GM11168 (cell line): ENCODE measurements around the gene PRODH.
"Not testable (repeated sequence)": the region's sequence is repeated elsewhere in the genome, so short reads cannot be mapped to it uniquely, and the experiment has no call there.

Experiments used
- in situ Hi-C: fragments of 300-500 bp; cut with MboI; formaldehyde crosslinking; loops from one replicate; pipeline ENCODE4 v1.12.0; 2022; ENCODE audit warnings: low sequenced_read_pairs; ENCODE audit not compliant: unreplicated experiment

Gene PRODH

DNA sequence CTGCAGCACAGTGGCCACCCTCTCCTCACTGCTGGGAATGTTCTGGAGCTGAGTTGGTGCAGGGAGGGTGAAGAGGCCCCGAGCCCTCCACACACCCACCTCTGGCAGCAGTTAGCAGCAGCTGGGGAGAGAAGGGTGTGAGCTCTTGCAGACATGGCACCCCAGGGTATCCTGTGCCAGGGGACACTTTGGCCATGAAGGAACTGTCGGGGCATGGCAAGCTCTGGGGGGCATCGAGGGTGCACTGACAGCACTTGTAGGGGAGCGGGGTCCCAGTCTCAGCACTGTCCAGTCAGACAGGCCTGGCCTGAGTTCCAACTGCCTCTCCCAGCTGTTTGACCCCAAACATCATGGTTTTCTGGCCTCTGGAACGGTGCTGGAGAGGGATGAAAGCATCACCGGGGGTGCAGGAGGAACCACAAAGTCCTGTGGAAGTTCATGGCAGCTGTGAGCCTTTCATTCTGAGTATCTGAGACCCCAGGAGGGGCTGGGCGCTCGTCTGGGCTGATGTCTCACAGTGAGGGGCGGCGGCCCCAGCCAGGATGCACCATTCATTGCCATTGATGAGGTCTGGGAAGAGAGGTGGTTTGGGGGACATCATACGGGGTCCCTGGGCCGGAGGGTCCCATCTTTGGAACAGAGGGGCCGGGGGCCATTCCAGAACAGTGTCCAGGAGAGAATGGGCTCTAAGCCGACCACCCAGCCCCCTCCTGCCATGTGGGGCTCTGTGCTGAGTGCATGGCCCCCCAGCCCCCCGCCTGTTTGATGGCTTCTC is 20.2 kb upstream of the PRODH start:
- in situ Hi-C loops = not testable (repeated sequence)

GRCh38 chr22:18955696-18956095 is 19.6 kb upstream of the PRODH start:
- in situ Hi-C loops = no loop called here

DNA sequence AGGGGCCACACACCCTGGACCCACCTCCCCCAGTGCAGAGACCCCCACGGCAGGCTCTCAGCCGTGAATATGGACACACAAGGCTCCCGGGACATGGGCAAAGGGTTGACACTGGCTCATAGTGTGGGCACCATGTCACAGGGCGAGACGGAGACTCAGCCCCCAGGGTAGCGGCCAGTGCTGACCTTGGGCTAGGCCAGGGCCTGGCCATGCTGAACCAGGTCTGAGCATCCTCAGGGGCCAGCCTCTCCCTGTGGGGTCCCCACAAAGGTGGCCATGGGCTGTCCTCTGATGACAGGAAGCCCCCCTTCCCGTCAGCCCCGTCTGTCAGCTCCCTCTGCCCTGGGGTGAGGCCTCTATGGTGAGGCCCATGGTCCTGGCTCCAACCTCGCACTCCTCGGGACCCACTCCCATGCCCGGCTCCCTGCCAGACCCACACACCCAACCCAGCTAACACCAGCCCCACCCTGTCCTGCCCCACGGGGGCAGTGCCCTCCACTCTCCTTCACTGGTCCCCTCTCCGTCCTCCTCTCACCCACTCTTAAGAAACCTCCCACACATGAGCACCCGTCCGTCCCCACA is 19.0 kb upstream of the PRODH start:
- in situ Hi-C loops = loop anchor here (5.0 kb wide), 1 partner anchor 1332 kb away; no protein-coding TSS in a partner anchor

- in situ Hi-C loops = loop anchor here (5.0 kb wide), 1 partner anchor 1333 kb away; no protein-coding TSS in a partner anchor
Measured at GRCh38 chr22:18954303-18954989, 18.4 kb upstream of the PRODH start.

DNA sequence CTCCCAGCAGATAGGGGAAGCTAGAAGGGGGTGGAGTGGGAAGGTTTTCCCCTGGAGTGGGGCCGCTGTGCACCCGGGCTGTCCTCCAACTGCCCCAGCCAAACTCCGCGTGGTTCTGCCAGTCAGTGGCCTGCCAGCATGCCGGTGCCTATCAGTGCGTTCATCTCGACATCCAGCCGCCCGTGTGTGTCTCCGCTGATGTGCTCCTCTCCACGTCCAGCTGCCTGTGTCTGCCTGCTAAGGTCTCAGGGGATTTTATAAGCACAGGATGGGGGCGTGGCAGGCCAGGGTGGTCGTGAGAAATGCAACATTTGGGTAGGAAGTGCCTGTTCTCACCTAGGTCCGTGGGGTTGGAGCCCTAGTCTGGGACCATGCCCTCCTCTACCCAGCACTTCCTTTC is 17.0 kb upstream of the PRODH start:
- in situ Hi-C loops = loop anchor here (5.0 kb wide), 1 partner anchor 1334 kb away; no protein-coding TSS in a partner anchor

DNA sequence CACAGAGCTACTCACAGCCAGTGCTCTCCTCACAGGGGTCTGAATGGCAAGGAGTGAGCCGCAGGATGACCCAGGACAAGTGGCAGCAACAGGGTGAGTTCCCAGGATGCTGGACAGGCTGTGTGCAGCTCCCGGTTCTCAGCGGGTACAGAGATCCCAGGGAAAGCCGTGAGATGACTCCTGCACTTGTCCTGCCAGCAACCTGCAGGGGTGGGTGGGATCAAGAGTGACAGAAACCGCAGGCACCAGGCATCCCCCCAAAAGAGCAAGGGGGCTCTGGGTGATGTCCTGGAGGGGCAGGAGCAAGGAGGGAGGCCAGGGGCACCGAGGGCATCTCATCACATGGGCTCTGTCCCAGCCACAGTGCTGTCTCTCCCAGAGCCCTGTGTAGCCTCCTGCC is 15.9 kb upstream of the PRODH start:
- in situ Hi-C loops = loop anchor here (5.0 kb wide), 1 partner anchor 1335 kb away; no protein-coding TSS in a partner anchor

- in situ Hi-C loops = loop anchor here (5.0 kb wide), 1 partner anchor 1337 kb away; no protein-coding TSS in a partner anchor
Measured at GRCh38 chr22:18950141-18950540, 14.0 kb upstream of the PRODH start.

- in situ Hi-C loops = no loop called here
Measured at GRCh38 chr22:18947905-18948304, 11.8 kb upstream of the PRODH start.

DNA sequence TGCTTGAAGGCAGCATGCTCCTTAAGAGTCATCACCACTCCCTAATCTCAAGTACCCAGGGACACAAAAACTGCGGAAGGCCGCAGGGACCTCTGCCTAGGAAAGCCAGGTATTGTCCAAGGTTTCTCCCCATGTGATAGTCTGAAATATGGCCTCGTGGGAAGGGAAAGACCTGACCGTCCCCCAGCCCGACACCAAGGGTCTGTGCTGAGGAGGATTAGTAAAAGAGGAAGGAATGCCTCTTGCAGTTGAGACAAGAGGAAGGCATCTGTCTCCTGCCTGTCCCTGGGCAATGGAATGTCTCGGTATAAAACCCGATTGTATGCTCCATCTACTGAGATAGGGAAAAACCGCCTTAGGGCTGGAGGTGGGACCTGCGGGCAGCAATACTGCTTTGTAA is 11.0 kb upstream of the PRODH start:
- in situ Hi-C loops = not testable (repeated sequence)

DNA sequence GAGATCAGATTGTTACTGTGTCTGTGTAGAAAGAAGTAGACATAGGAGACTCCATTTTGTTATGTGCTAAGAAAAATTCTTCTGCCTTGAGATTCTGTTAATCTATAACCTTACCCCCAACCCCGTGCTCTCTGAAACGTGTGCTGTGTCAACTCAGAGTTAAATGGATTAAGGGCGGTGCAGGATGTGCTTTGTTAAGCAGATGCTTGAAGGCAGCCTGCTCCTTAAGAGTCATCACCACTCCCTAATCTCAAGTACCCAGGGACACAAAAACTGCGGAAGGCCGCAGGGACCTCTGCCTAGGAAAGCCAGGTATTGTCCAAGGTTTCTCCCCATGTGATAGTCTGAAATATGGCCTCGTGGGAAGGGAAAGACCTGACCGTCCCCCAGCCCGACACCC is 2.6 kb upstream of the PRODH start:
- in situ Hi-C loops = not testable (repeated sequence)

GRCh38 chr22:18934688-18935087 is 1.4 kb downstream of the PRODH start:
- in situ Hi-C loops = not testable (repeated sequence)

GRCh38 chr22:18933914-18934313 is 2.2 kb downstream of the PRODH start:
- in situ Hi-C loops = no loop called here

GRCh38 chr22:18931905-18932652 is 4.0 kb downstream of the PRODH start:
- in situ Hi-C loops = no loop called here

DNA sequence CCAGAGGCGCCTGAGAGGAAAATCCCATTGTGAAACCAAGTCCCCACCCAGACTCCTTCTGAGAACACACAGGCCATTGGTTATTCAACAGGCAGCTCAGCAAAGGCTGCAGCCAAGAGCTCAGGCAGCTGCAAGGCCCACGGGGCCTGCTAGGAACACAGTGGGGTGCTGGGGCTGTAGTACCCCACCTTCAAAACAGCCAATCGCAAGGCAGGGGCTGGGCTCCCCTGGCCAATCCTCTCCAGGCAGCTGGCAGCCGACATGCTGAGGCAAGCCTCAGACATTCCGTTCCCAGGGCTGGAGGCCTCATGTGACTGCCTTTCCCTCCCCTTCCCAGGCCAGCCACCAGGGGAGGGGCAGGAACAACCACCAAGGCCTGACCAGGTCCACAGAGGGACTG is 6.6 kb downstream of the PRODH start:
- in situ Hi-C loops = no loop called here

DNA sequence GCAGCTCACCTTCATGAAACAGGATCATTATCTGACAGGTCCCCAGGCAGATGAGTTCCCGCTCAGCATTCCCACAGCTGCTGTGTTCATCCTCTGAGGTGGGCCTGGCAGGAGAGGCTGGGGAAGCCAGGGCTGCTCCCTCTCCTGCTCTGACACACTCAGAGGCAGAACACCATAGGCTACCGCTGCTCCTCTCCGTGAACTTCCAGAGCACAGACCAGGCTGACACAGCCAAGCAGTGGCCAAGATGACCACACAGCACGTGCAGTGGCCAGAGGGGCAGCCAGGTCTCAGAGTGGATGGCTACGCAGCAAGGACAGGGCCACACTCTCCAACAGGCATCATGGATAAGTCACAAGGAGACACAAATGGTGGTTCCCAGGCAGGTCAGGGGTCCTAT is 8.5 kb downstream of the PRODH start:
- in situ Hi-C loops = no loop called here

- in situ Hi-C loops = no loop called here
Measured at GRCh38 chr22:18927020-18927419, 9.1 kb downstream of the PRODH start.

DNA sequence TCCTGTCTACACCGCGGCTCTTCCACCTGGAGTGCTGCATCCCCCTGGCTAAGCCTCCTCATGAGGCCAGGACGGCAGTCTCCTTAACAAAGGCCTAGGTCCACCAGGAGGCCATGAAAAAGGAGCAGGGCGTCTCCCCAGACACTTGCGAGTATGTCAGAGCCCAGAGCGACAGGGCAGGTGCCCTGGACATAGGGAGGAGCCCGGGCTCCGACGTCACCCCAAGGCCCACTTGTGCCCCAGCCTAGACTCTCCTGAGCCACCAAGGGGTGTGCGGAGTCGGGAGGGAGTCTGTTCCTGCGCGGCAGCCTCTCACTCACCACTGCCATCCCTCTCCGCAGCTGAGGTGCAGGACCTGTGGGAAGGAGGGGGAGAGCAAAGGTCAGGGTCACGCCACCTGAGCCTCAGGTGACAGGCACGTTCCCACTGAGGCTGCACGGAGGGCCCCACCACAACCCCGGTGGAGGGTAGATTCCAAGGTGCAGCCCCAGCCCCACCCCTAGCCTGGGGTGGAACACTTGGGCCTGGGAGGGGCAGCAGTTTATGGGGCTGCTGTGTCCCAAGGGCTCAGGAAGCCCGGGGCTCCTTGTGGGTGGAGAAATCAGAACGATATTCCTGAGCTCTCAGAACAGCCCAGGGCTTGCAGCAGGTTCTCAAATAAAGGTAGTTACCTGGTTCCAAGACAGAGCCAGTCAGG is 10.6 kb downstream of the PRODH start:
- in situ Hi-C loops = no loop called here

DNA sequence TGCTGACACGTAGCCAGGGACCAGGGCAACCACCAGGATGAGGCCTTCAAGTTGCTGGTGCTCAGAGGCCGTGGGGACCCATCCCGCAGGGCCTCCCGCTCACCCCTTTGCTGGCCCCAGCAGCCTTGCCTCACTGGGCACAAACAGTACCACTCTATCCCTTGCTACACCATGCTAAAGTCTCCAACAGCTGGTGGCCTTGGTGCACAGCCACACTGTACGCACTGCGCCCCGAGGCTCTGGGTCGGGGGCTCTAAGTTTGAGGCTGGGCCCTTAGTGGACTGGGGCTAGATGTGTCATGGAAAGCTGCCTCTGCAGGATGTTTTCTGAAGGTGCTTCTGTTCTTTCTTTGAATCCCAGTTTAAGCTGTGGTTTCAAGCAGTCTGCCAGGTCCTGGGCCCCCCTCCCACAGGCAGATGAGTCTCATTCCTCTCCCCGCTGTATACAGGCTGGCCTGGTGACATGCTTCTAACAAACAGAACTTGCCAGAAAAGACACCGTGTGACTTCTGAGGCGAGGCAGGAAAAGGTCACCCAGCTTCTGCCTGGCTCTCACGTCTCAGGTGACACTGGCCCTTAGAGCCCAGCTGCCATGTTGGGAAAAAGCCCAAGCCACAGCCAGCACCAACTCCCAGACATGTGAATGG is 15.7 kb downstream of the PRODH start:
- in situ Hi-C loops = loop anchor here (25.0 kb wide), 1 partner anchor 1392 kb away; the partner anchor contains the start of gene DGCR6L

GRCh38 chr22:18917818-18918217 is 18.3 kb downstream of the PRODH start:
- in situ Hi-C loops = loop anchor here (25.0 kb wide), 1 partner anchor 1394 kb away; the partner anchor contains the start of gene DGCR6L
